Left ventricle myocardium inferior (tissue), 1 donor: ENCODE data around the gene METRNL. TPM values are rescaled to one million over a fixed set of nuclear protein-coding genes. Genes with fewer than 3 reads are reported as not detected.
A peak's percentile ranks its signal among the peaks of the same experiment; 100 is the strongest.
"Not testable (repeated sequence)": the region's sequence is repeated elsewhere in the genome, so short reads cannot be mapped to it uniquely, and the experiment has no call there.

Source experiments
- DNase-seq: peaks from one replicate; pipeline ENCODE4 v3.0.0-alpha.2; 2020
- H3K27ac ChIP-seq: fragments of 200-600 bp; replicated peaks from 2 replicates; pipeline ENCODE4 v1.8.0; 2021
- H3K27me3 ChIP-seq: fragments of 200-600 bp; 2 replicates; pipeline ENCODE4 v1.8.0; 2021; ENCODE audit warnings: low read depth
- H3K36me3 ChIP-seq: fragments of 200-600 bp; 2 replicates; pipeline ENCODE4 v1.8.0; 2021
- H3K4me1 ChIP-seq: fragments of 200-600 bp; 2 replicates; pipeline ENCODE4 v1.8.0; 2021
- H3K4me3 ChIP-seq: fragments of 200-600 bp; 2 replicates; pipeline ENCODE4 v1.8.0; 2021; ENCODE audit warnings: mild to moderate bottlenecking, moderate library complexity
- H3K9me3 ChIP-seq: fragments of 200-600 bp; replicated peaks from 2 replicates; pipeline ENCODE4 v1.8.0; 2021
- intact Hi-C: fragments of 100-400 bp; cut with micrococcal nuclease; formaldehyde crosslinking; loops from one replicate; pipeline ENCODE4 v1.11.0; 2022
- total RNA-seq: library from RNA; stranded (reverse); fragmentation: NEBNext Ultra II Directional; extraction: Animal tissue kit (Norgen Biotek cat#: 25700); gene quantifications from one replicate; pipeline ENCODE4 v1.2.1, GENCODE V29; 2021
- TF ChIP-seq, protein P1 (sequence below): fragments of 200-600 bp; IDR thresholded peaks from 2 replicates; pipeline ENCODE4 v1.8.0; 2021; ENCODE audit warnings: antibody characterized with exemption, mild to moderate bottlenecking, borderline replicate concordance
- donor health status: DM: no; HTN: yes; CAD: no; lungs with severe emphysema.

The METRNL gene
- total RNA-seq, 1 donor from 2014 or later, result 75.2 TPM

DNA sequence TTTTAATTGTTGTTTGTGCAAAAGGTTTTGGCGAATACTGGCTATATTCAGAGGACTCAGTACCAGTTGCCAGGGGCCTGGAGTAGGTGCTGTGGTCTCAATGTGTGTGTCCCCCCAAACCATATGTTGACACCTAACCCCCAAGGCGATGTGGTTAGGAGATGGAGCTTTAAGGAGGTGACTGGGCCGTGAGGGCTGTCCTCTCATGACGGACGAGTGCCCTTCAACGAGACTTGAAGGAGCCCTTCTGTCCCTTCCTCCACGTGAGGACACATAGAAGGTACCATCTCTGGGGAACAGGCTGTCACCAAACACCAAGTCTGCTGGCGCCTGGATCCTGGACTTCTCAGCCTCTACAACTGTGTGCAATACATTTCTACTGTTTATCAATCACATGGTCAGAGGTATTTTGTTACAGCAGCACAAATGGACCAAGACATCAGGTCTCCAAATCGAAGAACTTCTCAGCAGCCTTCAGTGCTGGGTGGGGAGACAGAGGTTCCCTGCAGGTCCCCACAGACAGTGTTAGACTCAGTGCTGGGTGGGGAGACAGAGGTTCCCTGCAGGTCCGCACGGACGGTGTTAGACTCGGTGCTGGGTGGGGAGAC, 24.8 kb upstream of the METRNL start:
- TF ChIP-seq, protein P1, sequence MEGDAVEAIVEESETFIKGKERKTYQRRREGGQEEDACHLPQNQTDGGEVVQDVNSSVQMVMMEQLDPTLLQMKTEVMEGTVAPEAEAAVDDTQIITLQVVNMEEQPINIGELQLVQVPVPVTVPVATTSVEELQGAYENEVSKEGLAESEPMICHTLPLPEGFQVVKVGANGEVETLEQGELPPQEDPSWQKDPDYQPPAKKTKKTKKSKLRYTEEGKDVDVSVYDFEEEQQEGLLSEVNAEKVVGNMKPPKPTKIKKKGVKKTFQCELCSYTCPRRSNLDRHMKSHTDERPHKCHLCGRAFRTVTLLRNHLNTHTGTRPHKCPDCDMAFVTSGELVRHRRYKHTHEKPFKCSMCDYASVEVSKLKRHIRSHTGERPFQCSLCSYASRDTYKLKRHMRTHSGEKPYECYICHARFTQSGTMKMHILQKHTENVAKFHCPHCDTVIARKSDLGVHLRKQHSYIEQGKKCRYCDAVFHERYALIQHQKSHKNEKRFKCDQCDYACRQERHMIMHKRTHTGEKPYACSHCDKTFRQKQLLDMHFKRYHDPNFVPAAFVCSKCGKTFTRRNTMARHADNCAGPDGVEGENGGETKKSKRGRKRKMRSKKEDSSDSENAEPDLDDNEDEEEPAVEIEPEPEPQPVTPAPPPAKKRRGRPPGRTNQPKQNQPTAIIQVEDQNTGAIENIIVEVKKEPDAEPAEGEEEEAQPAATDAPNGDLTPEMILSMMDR, result no peak
- H3K27me3 ChIP-seq, result no peaks in the 10 kb centered on the region
- H3K4me3 ChIP-seq, result no peak overlapping the region
- H3K36me3 ChIP-seq, result no peaks in the 10 kb centered on the region
- peaks cover 59% of the 10 kb centered on the region for H3K4me1 ChIP-seq
- DNase-seq, result no peak
- H3K9me3 ChIP-seq, result no peaks in the 10 kb centered on the region
- H3K27ac ChIP-seq, result peak overlapping the region; percentile 89
- intact Hi-C loops, result no loop called here

- H3K27me3 ChIP-seq, H3K4me3 ChIP-seq, intact Hi-C loops, H3K27ac ChIP-seq, H3K36me3 ChIP-seq, DNase-seq, H3K9me3 ChIP-seq: not testable (repeated sequence)
- H3K4me1 ChIP-seq, result peaks cover 59% of the 10 kb centered on the region
These were observed 24.2 kb upstream of the METRNL start for GRCh38 chr17:83055176-83055575.

DNA sequence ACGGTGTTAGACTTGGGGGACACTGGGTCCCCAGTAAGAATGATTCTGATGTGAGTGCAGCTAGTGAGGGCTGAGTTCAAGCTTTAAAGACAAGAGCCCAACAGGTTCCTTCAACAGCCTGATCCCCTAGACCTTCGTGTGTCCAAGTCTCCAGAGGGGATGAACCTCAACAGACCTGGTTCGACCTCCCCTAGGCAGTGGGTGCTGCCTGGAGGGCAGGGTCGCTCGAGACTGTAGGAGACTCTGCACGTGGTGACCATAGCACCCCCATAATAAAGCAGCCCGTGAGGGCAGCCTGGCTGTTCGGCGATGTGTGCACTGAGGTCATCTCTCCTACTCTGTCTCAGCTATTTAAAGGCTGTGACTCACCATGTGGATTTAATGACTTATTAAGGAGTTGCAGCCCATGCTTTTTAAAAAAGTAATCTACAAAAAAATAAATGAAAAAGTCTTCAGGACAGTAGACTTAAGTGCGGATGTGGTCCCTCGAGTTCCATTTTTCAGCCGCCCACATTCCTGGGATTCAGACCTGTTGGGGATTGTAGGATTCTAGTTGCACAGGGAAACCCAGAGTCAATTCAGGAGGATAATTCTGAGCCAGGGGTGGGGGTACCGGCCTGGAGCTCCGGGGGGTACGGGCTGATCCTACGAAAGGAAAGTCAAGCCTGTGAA, 23.4 kb upstream of the METRNL start:
- no peaks in the 10 kb centered on the region for H3K9me3 ChIP-seq
- H3K36me3 ChIP-seq, result no peaks in the 10 kb centered on the region
- peaks cover 53% of the 10 kb centered on the region for H3K4me1 ChIP-seq
- no peak overlapping the region for H3K4me3 ChIP-seq
- intact Hi-C loops, result no loop called here
- TF ChIP-seq, protein P1, result no peak
- H3K27ac ChIP-seq, result peak overlapping the region; percentile 48
- DNase-seq, result peak; percentile 15
- H3K27me3 ChIP-seq, result no peaks in the 10 kb centered on the region

DNA sequence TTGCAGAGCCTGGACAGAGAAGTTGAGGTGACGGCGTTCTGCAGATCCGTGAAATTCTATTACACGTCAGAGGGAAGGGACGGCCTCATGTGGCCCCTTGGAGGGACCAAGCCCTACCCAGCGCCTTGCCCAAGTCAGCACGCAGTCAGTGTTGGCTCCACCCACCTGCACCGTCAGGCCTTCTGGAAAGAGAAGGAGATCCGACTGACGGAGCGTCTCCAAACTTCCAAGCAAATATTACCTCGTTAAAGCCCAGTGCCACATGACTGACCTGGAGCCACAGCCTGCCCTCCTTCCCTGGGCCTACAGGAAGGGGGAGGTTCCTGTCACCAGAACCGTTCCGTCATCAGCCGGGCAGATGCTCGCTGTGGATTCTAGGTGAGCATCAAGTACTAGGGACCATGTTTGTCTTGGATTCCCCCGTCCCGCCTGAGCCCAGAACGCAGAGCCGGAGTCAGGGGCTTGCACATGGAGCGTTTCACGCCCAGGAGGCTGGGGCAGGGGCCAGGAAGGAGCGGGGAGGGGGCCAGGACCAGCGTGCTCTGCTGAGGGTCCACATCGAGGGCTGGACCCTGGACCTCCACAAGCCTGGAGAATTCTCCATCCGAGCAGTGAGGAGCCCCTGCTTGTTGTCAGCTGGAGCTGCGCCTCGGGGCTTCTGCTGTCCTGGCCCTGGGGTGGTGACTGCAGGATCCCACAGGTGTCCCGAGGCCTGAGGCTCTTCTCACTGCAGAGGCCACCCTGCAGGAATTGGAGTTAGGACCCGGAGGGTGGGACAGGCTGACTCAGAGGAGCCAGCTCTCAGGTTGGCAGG, 22.6 kb upstream of the METRNL start:
- no peak for DNase-seq
- no peaks in the 10 kb centered on the region for H3K27me3 ChIP-seq
- TF ChIP-seq, protein P1, result no peak

GRCh38 chr17:83057397-83057761, 22.0 kb upstream of the METRNL start:
- no peaks in the 10 kb centered on the region for H3K9me3 ChIP-seq
- TF ChIP-seq, protein P1, result no peak
- H3K27ac ChIP-seq, result no peak overlapping the region
- H3K36me3 ChIP-seq, result no peaks in the 10 kb centered on the region
- no peak overlapping the region for H3K4me3 ChIP-seq
- intact Hi-C loops, result no loop called here
- no peak for DNase-seq
- peaks cover 44% of the 10 kb centered on the region for H3K4me1 ChIP-seq
- no peaks in the 10 kb centered on the region for H3K27me3 ChIP-seq

More for the DNA sequence above, 22.6 kb upstream of the METRNL start:
- H3K36me3 ChIP-seq, result no peaks in the 10 kb centered on the region
- no peak overlapping the region for H3K27ac ChIP-seq
- no peaks in the 10 kb centered on the region for H3K9me3 ChIP-seq
- peaks cover 49% of the 10 kb centered on the region for H3K4me1 ChIP-seq
- intact Hi-C loops, result no loop called here
- no peak overlapping the region for H3K4me3 ChIP-seq
